ENCODE data around the gene WIPF2.

Gene WIPF2

GRCh38 chr17:40326014-40326831, 107.1 kb downstream of the WIPF2 start:
- Histone ChIP-seq H3K27me3 (ENCODE audit: control insufficient read depth in 1 of 2, insufficient read depth in 2 of 2, low read length in 2 of 2) (no peaks in the 10 kb centered on the region), H3K27ac (ENCODE audit: low read depth, low read length) (peak overlapping the region; percentile 76), H3K4me1 (ENCODE audit: control insufficient read depth in 1 of 2, insufficient read depth in 2 of 2, low read length in 2 of 2) (peaks cover 82 to 86% of the 10 kb centered on the region in 2 donors), H3K36me3 (ENCODE audit: control insufficient read depth in 1 of 2, insufficient read depth in 2 of 2, low read length in 2 of 2) (peaks cover under 1 to 5% of the 10 kb centered on the region in 2 donors), H3K4me3 (ENCODE audit: low read depth in 1 of 2, low read length in 2 of 2) (peak overlapping the region; percentile 1 to 28), H3K9ac (ENCODE audit: low read depth in 1 of 2, low read length in 2 of 2) (peak overlapping the region; percentile 30 to 47), H3K9me3 (ENCODE audit: control insufficient read depth in 1 of 2, low read length in 2 of 2) (no peaks in the 10 kb centered on the region)

- Histone ChIP-seq H3K9me3 (ENCODE audit: control insufficient read depth in 1 of 2, low read length in 2 of 2) (no peaks in the 10 kb centered on the region), H3K4me3 (ENCODE audit: low read depth in 1 of 2, low read length in 2 of 2) (no peak overlapping the region), H3K36me3 (ENCODE audit: control insufficient read depth in 1 of 2, insufficient read depth in 2 of 2, low read length in 2 of 2) (peaks cover 5 to 8% of the 10 kb centered on the region in 2 donors), H3K27ac (ENCODE audit: low read depth, low read length) (no peak overlapping the region), H3K4me1 (ENCODE audit: control insufficient read depth in 1 of 2, insufficient read depth in 2 of 2, low read length in 2 of 2) (peaks cover 82 to 86% of the 10 kb centered on the region in 2 donors), H3K27me3 (ENCODE audit: control insufficient read depth in 1 of 2, insufficient read depth in 2 of 2, low read length in 2 of 2) (no peaks in the 10 kb centered on the region), H3K9ac (ENCODE audit: low read depth in 1 of 2, low read length in 2 of 2) (peak overlapping the region; percentile 30 to 47)
Observed at GRCh38 chr17:40326832-40327199, 107.7 kb downstream of the WIPF2 start.

- Histone ChIP-seq H3K9ac (ENCODE audit: low read depth in 1 of 2, low read length in 2 of 2) (peak overlapping the region in 1 of 2 donors; percentile 47), H3K4me1 (ENCODE audit: control insufficient read depth in 1 of 2, insufficient read depth in 2 of 2, low read length in 2 of 2) (peaks cover 82 to 86% of the 10 kb centered on the region in 2 donors), H3K36me3 (ENCODE audit: control insufficient read depth in 1 of 2, insufficient read depth in 2 of 2, low read length in 2 of 2) (peaks cover 5 to 8% of the 10 kb centered on the region in 2 donors), H3K27me3 (ENCODE audit: control insufficient read depth in 1 of 2, insufficient read depth in 2 of 2, low read length in 2 of 2) (no peaks in the 10 kb centered on the region), H3K9me3 (ENCODE audit: control insufficient read depth in 1 of 2, low read length in 2 of 2) (no peaks in the 10 kb centered on the region), H3K4me3 (ENCODE audit: low read depth in 1 of 2, low read length in 2 of 2) (peak overlapping the region in 1 of 2 donors; percentile 37), H3K27ac (ENCODE audit: low read depth, low read length) (no peak overlapping the region)
Observed at GRCh38 chr17:40327244-40327729, 108.2 kb downstream of the WIPF2 start.

- H3K4me1 ChIP-seq (ENCODE audit: control insufficient read depth in 1 of 2, insufficient read depth in 2 of 2, low read length in 2 of 2) = peaks cover 82 to 86% of the 10 kb centered on the region in 2 donors
- H3K27ac ChIP-seq (ENCODE audit: low read depth, low read length) = no peak overlapping the region
- peak overlapping the region in 1 of 2 donors; percentile 37 for H3K4me3 ChIP-seq (ENCODE audit: low read depth in 1 of 2, low read length in 2 of 2)
- H3K27me3 ChIP-seq (ENCODE audit: control insufficient read depth in 1 of 2, insufficient read depth in 2 of 2, low read length in 2 of 2) = no peaks in the 10 kb centered on the region
- peak overlapping the region in 1 of 2 donors; percentile 6 for H3K9ac ChIP-seq (ENCODE audit: low read depth in 1 of 2, low read length in 2 of 2)
- no peaks in the 10 kb centered on the region for H3K9me3 ChIP-seq (ENCODE audit: control insufficient read depth in 1 of 2, low read length in 2 of 2)
- H3K36me3 ChIP-seq (ENCODE audit: control insufficient read depth in 1 of 2, insufficient read depth in 2 of 2, low read length in 2 of 2) = peaks cover 5 to 8% of the 10 kb centered on the region in 2 donors
Observed at GRCh38 chr17:40327735-40328385, 108.8 kb downstream of the WIPF2 start.

GRCh38 chr17:40328386-40328766, 109.3 kb downstream of the WIPF2 start:
- H3K36me3 ChIP-seq (ENCODE audit: control insufficient read depth in 1 of 2, insufficient read depth in 2 of 2, low read length in 2 of 2) = peaks cover 5 to 8% of the 10 kb centered on the region in 2 donors
- no peak overlapping the region for H3K4me3 ChIP-seq (ENCODE audit: low read depth in 1 of 2, low read length in 2 of 2)
- H3K27ac ChIP-seq (ENCODE audit: low read depth, low read length) = no peak overlapping the region
- H3K9ac ChIP-seq (ENCODE audit: low read depth in 1 of 2, low read length in 2 of 2) = peak overlapping the region in 1 of 2 donors; percentile 6
- no peaks in the 10 kb centered on the region for H3K27me3 ChIP-seq (ENCODE audit: control insufficient read depth in 1 of 2, insufficient read depth in 2 of 2, low read length in 2 of 2)
- peaks cover 77 to 80% of the 10 kb centered on the region in 2 donors for H3K4me1 ChIP-seq (ENCODE audit: control insufficient read depth in 1 of 2, insufficient read depth in 2 of 2, low read length in 2 of 2)
- H3K9me3 ChIP-seq (ENCODE audit: control insufficient read depth in 1 of 2, low read length in 2 of 2) = no peaks in the 10 kb centered on the region

- H3K9me3 ChIP-seq (ENCODE audit: control insufficient read depth in 1 of 2, low read length in 2 of 2) = no peaks in the 10 kb centered on the region
- peaks cover 77% of the 10 kb centered on the region in 2 donors for H3K4me1 ChIP-seq (ENCODE audit: control insufficient read depth in 1 of 2, insufficient read depth in 2 of 2, low read length in 2 of 2)
- H3K9ac ChIP-seq (ENCODE audit: low read depth in 1 of 2, low read length in 2 of 2) = no peak overlapping the region
- H3K27ac ChIP-seq (ENCODE audit: low read depth, low read length) = peak overlapping the region; percentile 36
- no peaks in the 10 kb centered on the region for H3K27me3 ChIP-seq (ENCODE audit: control insufficient read depth in 1 of 2, insufficient read depth in 2 of 2, low read length in 2 of 2)
- peaks cover 5 to 8% of the 10 kb centered on the region in 2 donors for H3K36me3 ChIP-seq (ENCODE audit: control insufficient read depth in 1 of 2, insufficient read depth in 2 of 2, low read length in 2 of 2)
- H3K4me3 ChIP-seq (ENCODE audit: low read depth in 1 of 2, low read length in 2 of 2) = no peak overlapping the region
Observed at GRCh38 chr17:40329839-40330794, 111.0 kb downstream of the WIPF2 start.

- no peak overlapping the region for H3K9ac ChIP-seq (ENCODE audit: low read depth in 1 of 2, low read length in 2 of 2)
- peaks cover 5 to 8% of the 10 kb centered on the region in 2 donors for H3K36me3 ChIP-seq (ENCODE audit: control insufficient read depth in 1 of 2, insufficient read depth in 2 of 2, low read length in 2 of 2)
- H3K27me3 ChIP-seq (ENCODE audit: control insufficient read depth in 1 of 2, insufficient read depth in 2 of 2, low read length in 2 of 2) = no peaks in the 10 kb centered on the region
- peaks cover 70 to 71% of the 10 kb centered on the region in 2 donors for H3K4me1 ChIP-seq (ENCODE audit: control insufficient read depth in 1 of 2, insufficient read depth in 2 of 2, low read length in 2 of 2)
- no peaks in the 10 kb centered on the region for H3K9me3 ChIP-seq (ENCODE audit: control insufficient read depth in 1 of 2, low read length in 2 of 2)
- H3K4me3 ChIP-seq (ENCODE audit: low read depth in 1 of 2, low read length in 2 of 2) = no peak overlapping the region
- peak overlapping the region; percentile 36 for H3K27ac ChIP-seq (ENCODE audit: low read depth, low read length)
Observed at GRCh38 chr17:40330850-40331470, 111.9 kb downstream of the WIPF2 start.

GRCh38 chr17:40331743-40332641, 112.9 kb downstream of the WIPF2 start:
- H3K9ac ChIP-seq (ENCODE audit: low read depth in 1 of 2, low read length in 2 of 2) = no peak overlapping the region
- H3K4me1 ChIP-seq (ENCODE audit: control insufficient read depth in 1 of 2, insufficient read depth in 2 of 2, low read length in 2 of 2) = peaks cover 60 to 61% of the 10 kb centered on the region in 2 donors
- H3K4me3 ChIP-seq (ENCODE audit: low read depth in 1 of 2, low read length in 2 of 2) = no peak overlapping the region

More at GRCh38 chr17:40331743-40332641, 112.9 kb downstream of the WIPF2 start:
- H3K9me3 ChIP-seq (ENCODE audit: control insufficient read depth in 1 of 2, low read length in 2 of 2) = no peaks in the 10 kb centered on the region
- peak overlapping the region; percentile 67 for H3K27ac ChIP-seq (ENCODE audit: low read depth, low read length)
- H3K27me3 ChIP-seq (ENCODE audit: control insufficient read depth in 1 of 2, insufficient read depth in 2 of 2, low read length in 2 of 2) = no peaks in the 10 kb centered on the region
- peaks cover 5 to 8% of the 10 kb centered on the region in 2 donors for H3K36me3 ChIP-seq (ENCODE audit: control insufficient read depth in 1 of 2, insufficient read depth in 2 of 2, low read length in 2 of 2)
